ENCODE measurements around the gene SNX8.

SNX8 gene

DNA sequence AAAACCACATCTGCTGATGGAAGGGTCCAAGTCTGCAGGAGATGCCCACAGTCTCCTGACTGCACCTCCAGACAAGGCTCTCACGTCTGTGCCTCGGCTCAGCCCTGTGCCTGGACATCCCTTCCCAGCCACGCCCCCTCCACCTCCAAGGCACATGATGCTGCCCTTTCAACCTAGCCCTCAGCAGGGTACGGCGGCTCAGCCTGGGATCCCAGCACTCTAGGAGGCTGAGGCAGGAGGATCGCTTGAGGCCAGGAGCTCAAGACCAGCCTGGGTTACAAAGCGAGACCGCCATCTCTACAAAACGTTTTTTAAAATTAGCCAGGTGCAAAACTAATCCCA lies 95.8 kb downstream of the SNX8 start:
- H3K4me3 ChIP-seq (ENCODE audit: low read length): no peak overlapping the region
- no peaks in the 10 kb centered on the region for H3K9me3 ChIP-seq (ENCODE audit: insufficient read depth, low read length)
- no peak overlapping the region for H3K9ac ChIP-seq (ENCODE audit: low read length)
- no peaks in the 10 kb centered on the region for H4K20me1 ChIP-seq (ENCODE audit: insufficient read depth, low read length)
- H3K4me2 ChIP-seq (ENCODE audit: low read length): no peak overlapping the region
- H2AFZ ChIP-seq (ENCODE audit: low read depth, low read length): no peak overlapping the region
- no peak overlapping the region for H3K27ac ChIP-seq (ENCODE audit: low read length)
- H3K36me3 ChIP-seq (replicated peaks; ENCODE audit: low read depth, low read length): no peaks in the 10 kb centered on the region
- no peaks in the 10 kb centered on the region; the same call in 1 of the 2 replicates for H3K79me2 ChIP-seq (ENCODE audit: low read length)
- TF ChIP-seq CTCF (IDR thresholded peaks at IDR 0.05; ENCODE audit: low read depth, low read length): no peak
- no peak for TF ChIP-seq EZH2phosphoT487 (IDR thresholded peaks at IDR 0.05; ENCODE audit: low read depth)
- no peaks in the 10 kb centered on the region for H3K4me1 ChIP-seq (ENCODE audit: low read length)
- no peaks in the 10 kb centered on the region for H3K27me3 ChIP-seq (ENCODE audit: low read depth, low read length)

GRCh38 chr7:2217716-2218443 lies 96.4 kb downstream of the SNX8 start:
- no peaks in the 10 kb centered on the region for H3K36me3 ChIP-seq (replicated peaks; ENCODE audit: low read depth, low read length)
- TF ChIP-seq EZH2phosphoT487 (IDR thresholded peaks at IDR 0.05; ENCODE audit: low read depth) (no peak), CTCF (IDR thresholded peaks at IDR 0.05; ENCODE audit: low read depth, low read length) (no peak)
- H2AFZ ChIP-seq (ENCODE audit: low read depth, low read length): no peak overlapping the region
- no peak overlapping the region for H3K27ac ChIP-seq (ENCODE audit: low read length)
- H3K27me3 ChIP-seq (ENCODE audit: low read depth, low read length): no peaks in the 10 kb centered on the region
- H4K20me1 ChIP-seq (ENCODE audit: insufficient read depth, low read length): no peaks in the 10 kb centered on the region
- no peaks in the 10 kb centered on the region for H3K4me1 ChIP-seq (ENCODE audit: low read length)
- no peaks in the 10 kb centered on the region; the same call in 1 of the 2 replicates for H3K79me2 ChIP-seq (ENCODE audit: low read length)
- H3K9ac ChIP-seq (ENCODE audit: low read length): no peak overlapping the region
- H3K4me2 ChIP-seq (ENCODE audit: low read length): no peak overlapping the region
- H3K4me3 ChIP-seq (ENCODE audit: low read length): no peak overlapping the region
- H3K9me3 ChIP-seq (ENCODE audit: insufficient read depth, low read length): no peaks in the 10 kb centered on the region

- no peak overlapping the region for H3K27ac ChIP-seq (ENCODE audit: low read length)
- TF ChIP-seq EZH2phosphoT487 (IDR thresholded peaks at IDR 0.05; ENCODE audit: low read depth): no peak
- no peak for TF ChIP-seq CTCF (IDR thresholded peaks at IDR 0.05; ENCODE audit: low read depth, low read length)
- no peak overlapping the region for H3K4me3 ChIP-seq (ENCODE audit: low read length)
- no peaks in the 10 kb centered on the region for H3K4me1 ChIP-seq (ENCODE audit: low read length)
- no peaks in the 10 kb centered on the region for H3K9me3 ChIP-seq (ENCODE audit: insufficient read depth, low read length)
- H3K9ac ChIP-seq (ENCODE audit: low read length): no peak overlapping the region
- no peaks in the 10 kb centered on the region for H3K36me3 ChIP-seq (replicated peaks; ENCODE audit: low read depth, low read length)
- no peaks in the 10 kb centered on the region; the same call in 1 of the 2 replicates for H3K79me2 ChIP-seq (ENCODE audit: low read length)
- no peaks in the 10 kb centered on the region for H3K27me3 ChIP-seq (ENCODE audit: low read depth, low read length)
- no peaks in the 10 kb centered on the region for H4K20me1 ChIP-seq (ENCODE audit: insufficient read depth, low read length)
- no peak overlapping the region for H3K4me2 ChIP-seq (ENCODE audit: low read length)
- no peak overlapping the region for H2AFZ ChIP-seq (ENCODE audit: low read depth, low read length)
These were observed 97.0 kb downstream of the SNX8 start for GRCh38 chr7:2217206-2217605.

DNA sequence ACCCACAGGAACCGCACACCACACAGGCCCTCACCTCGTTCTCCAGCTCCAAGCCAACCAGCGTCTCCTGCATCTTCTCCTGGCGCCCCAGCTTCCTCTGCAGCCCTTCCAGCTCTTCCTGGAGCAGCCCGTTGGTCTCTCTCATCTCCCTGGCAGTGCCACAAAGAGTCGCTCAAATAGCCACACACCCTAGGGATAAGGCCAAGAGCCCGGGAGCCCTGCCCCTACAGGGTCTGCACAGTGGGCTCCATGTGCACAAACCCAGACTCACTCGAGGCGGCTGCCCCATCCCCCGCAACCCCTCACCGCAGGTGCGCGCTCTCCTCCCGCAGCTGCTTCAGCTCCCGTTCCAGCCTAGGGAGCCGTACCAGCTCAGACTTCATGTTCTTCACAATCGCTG lies 98.4 kb downstream of the SNX8 start:
- no peaks in the 10 kb centered on the region for H3K36me3 ChIP-seq (replicated peaks; ENCODE audit: low read depth, low read length)

More for the DNA sequence above, 98.4 kb downstream of the SNX8 start:
- Histone ChIP-seq H3K4me2 (ENCODE audit: low read length) (no peak overlapping the region), H3K4me3 (ENCODE audit: low read length) (no peak overlapping the region), H3K27me3 (ENCODE audit: low read depth, low read length) (no peaks in the 10 kb centered on the region), H3K4me1 (ENCODE audit: low read length) (no peaks in the 10 kb centered on the region), H4K20me1 (ENCODE audit: insufficient read depth, low read length) (no peaks in the 10 kb centered on the region), H3K9me3 (ENCODE audit: insufficient read depth, low read length) (no peaks in the 10 kb centered on the region), H2AFZ (ENCODE audit: low read depth, low read length) (no peak overlapping the region), H3K27ac (ENCODE audit: low read length) (no peak overlapping the region), H3K9ac (ENCODE audit: low read length) (no peak overlapping the region), H3K79me2 (ENCODE audit: low read length) (no peaks in the 10 kb centered on the region; the same call in 1 of the 2 replicates)
- TF ChIP-seq EZH2phosphoT487 (IDR thresholded peaks at IDR 0.05; ENCODE audit: low read depth) (no peak), CTCF (IDR thresholded peaks at IDR 0.05; ENCODE audit: low read depth, low read length) (no peak)
